ENCODE measurements around the gene MT1A. TPM values are rescaled to one million over a fixed set of nuclear protein-coding genes. Genes with fewer than 3 reads are reported as not detected.

The MT1A gene
- total and polyA plus RNA-seq, 3 experiments from 2014 or later = 0.71 TPM; not detected in 2

DNA sequence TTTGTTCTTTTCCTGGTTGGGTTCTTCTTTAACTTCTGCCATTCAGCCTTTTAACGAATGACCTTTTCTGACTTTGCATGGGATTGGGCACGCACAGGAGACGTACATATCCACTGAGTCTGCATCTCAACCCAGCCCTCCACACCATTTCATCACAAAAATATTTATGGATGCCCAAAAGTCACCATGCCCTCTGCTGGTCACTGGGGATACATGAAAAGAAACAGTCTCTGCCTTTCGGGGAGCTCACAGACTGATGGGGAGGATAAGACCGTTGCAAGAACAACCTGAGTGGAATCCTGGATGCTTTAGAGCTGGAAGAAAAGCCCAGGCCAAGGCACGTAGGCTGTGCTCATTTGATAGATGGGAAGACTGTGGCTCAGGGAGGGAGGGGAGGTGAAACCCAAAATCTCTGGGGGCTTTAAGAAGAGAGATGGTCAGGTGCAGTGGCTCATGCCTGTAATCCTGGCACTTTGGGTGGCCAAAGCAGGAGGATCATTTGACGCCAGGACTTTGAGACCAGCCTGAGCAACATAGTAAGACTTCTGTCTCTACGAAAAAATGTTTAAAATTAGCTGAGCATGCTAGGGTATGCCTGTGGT, 38.0 kb upstream of the MT1A start:
- Histone ChIP-seq H3K4me3 (ENCODE audit: low read length) (no peak overlapping the region), H3K4me1 (ENCODE audit: insufficient read depth, low read length) (no peaks in the 10 kb centered on the region), H3K27ac (ENCODE audit: low read depth, low read length) (no peak overlapping the region), H3K36me3 (ENCODE audit: insufficient read depth, low read length) (no peaks in the 10 kb centered on the region), H3K9me3 (ENCODE audit: low read length) (no peaks in the 10 kb centered on the region), H3K27me3 (ENCODE audit: insufficient read depth, low read length, poor library complexity, severe bottlenecking) (no peaks in the 10 kb centered on the region)
- Mint-ChIP-seq H3K4me3 (no peak overlapping the region), H3K36me3 (no peaks in the 10 kb centered on the region), H3K27me3 (peaks cover 8 to 10% of the 10 kb centered on the region in 2 donors), H3K9me3 (no peaks in the 10 kb centered on the region), H3K27ac (no peak overlapping the region), H3K4me1 (peaks cover 0 to 6% (median 5%) of the 10 kb centered on the region in 3 donors)
- CTCF ChIA-PET = interaction anchor here (0.6 to 2.8 kb wide), 22 partner anchors 9 to 1132 kb away, joined by 3 to 15 read pairs (median 4); partner anchors contain the start of genes BBS2 and MT1E
- POLR2A ChIA-PET = interaction anchor here (0.6 kb wide), 1 partner anchor 86 kb away, joined by 3 read pairs; no protein-coding TSS in a partner anchor
- peak in 2 of 5 donors; percentile 31 to 60 for DNase-seq

- H3K4me3 Mint-ChIP-seq = no peak overlapping the region
- Histone ChIP-seq H3K4me1 (ENCODE audit: insufficient read depth, low read length) (no peaks in the 10 kb centered on the region), H3K36me3 (ENCODE audit: insufficient read depth, low read length) (no peaks in the 10 kb centered on the region), H3K4me3 (ENCODE audit: low read length) (no peak overlapping the region), H3K9me3 (ENCODE audit: low read length) (no peaks in the 10 kb centered on the region), H3K27ac (ENCODE audit: low read depth, low read length) (no peak overlapping the region), H3K27me3 (ENCODE audit: insufficient read depth, low read length, poor library complexity, severe bottlenecking) (no peaks in the 10 kb centered on the region)
- H3K9me3 Mint-ChIP-seq = no peaks in the 10 kb centered on the region
- peaks cover 0 to 7% (median 5%) of the 10 kb centered on the region in 3 donors for H3K4me1 Mint-ChIP-seq
- POLR2A ChIA-PET = no interaction called here
- CTCF ChIA-PET = interaction anchor here (0.6 to 2.8 kb wide), 20 partner anchors 8 to 287 kb away, joined by 3 to 15 read pairs (median 4); partner anchors contain the start of gene MT1E
- H3K36me3 Mint-ChIP-seq = no peaks in the 10 kb centered on the region
- DNase-seq = no peak
- H3K27ac Mint-ChIP-seq = no peak overlapping the region
- peaks cover 8 to 10% of the 10 kb centered on the region in 2 donors for H3K27me3 Mint-ChIP-seq
Measured at GRCh38 chr16:56601325-56601724, 37.1 kb upstream of the MT1A start.

DNA sequence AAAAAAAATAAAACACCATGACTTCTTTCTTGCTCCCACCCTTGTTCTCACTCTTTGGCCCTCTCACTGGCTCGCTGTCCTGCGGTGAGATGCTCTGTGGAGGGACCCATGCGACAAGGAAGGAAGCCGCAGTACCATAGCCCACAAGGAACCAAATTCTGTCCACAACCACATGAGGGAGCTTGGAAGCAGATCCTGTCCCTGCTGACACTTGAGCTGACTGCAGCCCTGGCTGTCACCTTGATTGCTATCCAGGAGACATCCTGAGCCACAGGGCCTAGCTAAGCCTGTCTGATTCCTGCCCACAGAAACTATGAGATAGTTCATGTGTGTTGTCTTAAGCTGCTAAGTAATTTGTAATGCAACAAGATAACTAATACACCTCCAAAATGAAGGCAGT, 34.9 kb upstream of the MT1A start:
- no peak overlapping the region for H3K27ac Mint-ChIP-seq
- H3K4me1 ChIP-seq (ENCODE audit: insufficient read depth, low read length) = peaks cover 15% of the 10 kb centered on the region

GRCh38 chr16:56604966-56605365, 33.5 kb upstream of the MT1A start:
- H3K9me3 ChIP-seq (ENCODE audit: low read length) = no peaks in the 10 kb centered on the region
- CTCF ChIA-PET = interaction anchor here (1.1 to 6.5 kb wide), 4 partner anchors 20 to 97 kb away, joined by 4 to 29 read pairs (median 8); partner anchors contain the start of gene MT1E

More for the DNA sequence above, 34.9 kb upstream of the MT1A start:
- Histone ChIP-seq H3K9me3 (ENCODE audit: low read length) (no peaks in the 10 kb centered on the region), H3K4me3 (ENCODE audit: low read length) (no peak overlapping the region), H3K36me3 (ENCODE audit: insufficient read depth, low read length) (no peaks in the 10 kb centered on the region), H3K27ac (ENCODE audit: low read depth, low read length) (no peak overlapping the region), H3K27me3 (ENCODE audit: insufficient read depth, low read length, poor library complexity, severe bottlenecking) (no peaks in the 10 kb centered on the region)
- ChIA-PET CTCF (interaction anchor here (0.7 to 6.5 kb wide), 4 partner anchors 12 to 98 kb away, joined by 3 to 29 read pairs (median 3); no protein-coding TSS in a partner anchor), POLR2A (interaction anchor here (0.9 to 1.9 kb wide), 2 partner anchors 79 to 98 kb away, joined by 4 to 6 read pairs; no protein-coding TSS in a partner anchor)
- DNase-seq = no peak
- H3K4me3 Mint-ChIP-seq = peak overlapping the region in 1 of 7 donors; percentile 27
- H3K4me1 Mint-ChIP-seq = peaks cover 19 to 27% (median 23%) of the 10 kb centered on the region in 3 donors
- no peaks in the 10 kb centered on the region for H3K9me3 Mint-ChIP-seq
- peaks cover 0 to 2% (median 0%) of the 10 kb centered on the region in 3 donors for H3K36me3 Mint-ChIP-seq
- H3K27me3 Mint-ChIP-seq = peaks cover 7 to 10% of the 10 kb centered on the region in 2 donors

DNA sequence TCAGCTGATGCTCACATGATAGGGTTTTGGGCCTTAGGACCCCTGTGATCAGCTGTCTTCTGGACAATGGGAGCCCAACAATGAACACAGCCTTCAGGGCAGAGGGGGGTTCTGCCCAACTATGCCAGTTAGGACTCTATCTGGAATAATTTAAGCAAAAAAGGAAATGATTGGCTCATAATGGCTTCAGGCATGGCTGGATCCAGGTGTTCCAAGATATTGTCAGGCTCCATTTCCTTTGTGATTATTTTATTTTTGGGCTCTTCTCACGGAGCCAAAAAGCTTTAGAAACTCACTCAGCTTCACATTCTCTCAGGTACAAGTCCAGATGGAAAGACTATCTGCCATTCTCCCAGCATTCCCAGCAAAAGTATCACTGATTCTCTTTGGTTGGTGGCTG, 33.0 kb upstream of the MT1A start:
- H3K4me1 Mint-ChIP-seq = peaks cover 35 to 41% (median 36%) of the 10 kb centered on the region in 3 donors
- H3K27ac ChIP-seq (ENCODE audit: low read depth, low read length) = no peak overlapping the region
- peak overlapping the region in 1 of 7 donors; percentile 43 for H3K4me3 Mint-ChIP-seq
- peaks cover 0 to 8% (median 0%) of the 10 kb centered on the region in 3 donors for H3K36me3 Mint-ChIP-seq
- H3K4me1 ChIP-seq (ENCODE audit: insufficient read depth, low read length) = peaks cover 28% of the 10 kb centered on the region
- H3K27me3 Mint-ChIP-seq = peaks cover 3 to 5% of the 10 kb centered on the region in 2 donors
- ChIA-PET POLR2A (interaction anchor here (0.7 kb wide), 1 partner anchor 103 kb away, joined by 3 read pairs; no protein-coding TSS in a partner anchor), CTCF (interaction anchor here (1.1 to 6.5 kb wide), 4 partner anchors 20 to 96 kb away, joined by 4 to 29 read pairs (median 8); partner anchors contain the start of gene MT1E)
- DNase-seq = no peak
- no peak overlapping the region for H3K4me3 ChIP-seq (ENCODE audit: low read length)
- H3K27me3 ChIP-seq (ENCODE audit: insufficient read depth, low read length, poor library complexity, severe bottlenecking) = no peaks in the 10 kb centered on the region
- no peaks in the 10 kb centered on the region for H3K36me3 ChIP-seq (ENCODE audit: insufficient read depth, low read length)
- no peaks in the 10 kb centered on the region for H3K9me3 ChIP-seq (ENCODE audit: low read length)
- H3K27ac Mint-ChIP-seq = peak overlapping the region in 5 of 8 donors; percentile 29 to 98 (median 93)
- H3K9me3 Mint-ChIP-seq = no peaks in the 10 kb centered on the region

More at GRCh38 chr16:56604966-56605365, 33.5 kb upstream of the MT1A start:
- H3K36me3 Mint-ChIP-seq = peaks cover 0 to 8% (median 0%) of the 10 kb centered on the region in 3 donors
- H3K4me3 Mint-ChIP-seq = peak overlapping the region in 1 of 7 donors; percentile 24
- POLR2A ChIA-PET = interaction anchor here (0.7 kb wide), 1 partner anchor 104 kb away, joined by 3 read pairs; no protein-coding TSS in a partner anchor
- H3K9me3 Mint-ChIP-seq = no peaks in the 10 kb centered on the region
- H3K27ac ChIP-seq (ENCODE audit: low read depth, low read length) = no peak overlapping the region
- no peaks in the 10 kb centered on the region for H3K36me3 ChIP-seq (ENCODE audit: insufficient read depth, low read length)
- peaks cover 3 to 10% of the 10 kb centered on the region in 2 donors for H3K27me3 Mint-ChIP-seq
- no peak for DNase-seq
- H3K4me1 Mint-ChIP-seq = peaks cover 31 to 39% (median 35%) of the 10 kb centered on the region in 3 donors
- no peaks in the 10 kb centered on the region for H3K27me3 ChIP-seq (ENCODE audit: insufficient read depth, low read length, poor library complexity, severe bottlenecking)
- no peak overlapping the region for H3K4me3 ChIP-seq (ENCODE audit: low read length)
- peak overlapping the region in 4 of 8 donors; percentile 19 to 72 (median 67) for H3K27ac Mint-ChIP-seq
- H3K4me1 ChIP-seq (ENCODE audit: insufficient read depth, low read length) = peaks cover 23% of the 10 kb centered on the region

DNA sequence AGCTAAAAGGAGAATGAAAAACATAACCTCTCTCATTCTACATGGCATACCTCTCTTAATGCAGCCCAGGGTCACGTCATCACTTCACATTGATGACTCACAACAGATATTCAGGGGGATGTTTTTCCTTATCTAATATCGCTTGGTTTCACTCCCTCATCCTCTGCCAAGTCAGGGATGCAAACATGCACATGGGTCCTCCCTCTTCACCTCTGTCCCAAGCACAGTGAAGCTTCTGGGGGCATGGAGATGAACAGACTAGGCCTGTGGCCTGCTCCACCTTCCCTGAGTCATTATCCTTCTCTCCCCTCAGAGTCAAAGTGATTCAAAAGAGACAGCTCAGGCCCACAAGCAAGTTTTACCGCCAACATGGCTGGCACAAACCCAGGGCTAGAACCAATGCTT, 32.4 kb upstream of the MT1A start:
- H3K36me3 Mint-ChIP-seq = peaks cover 0 to 8% (median 0%) of the 10 kb centered on the region in 3 donors
- POLR2A ChIA-PET = no interaction called here
- no peaks in the 10 kb centered on the region for H3K36me3 ChIP-seq (ENCODE audit: insufficient read depth, low read length)
- CTCF ChIA-PET = interaction anchor here (1.6 to 6.5 kb wide), 4 partner anchors 19 to 96 kb away, joined by 4 to 29 read pairs (median 8); partner anchors contain the start of gene MT1E
- no peak overlapping the region for H3K27ac ChIP-seq (ENCODE audit: low read depth, low read length)
- H3K9me3 ChIP-seq (ENCODE audit: low read length) = no peaks in the 10 kb centered on the region
- DNase-seq = no peak
- peak overlapping the region in 7 of 8 donors; percentile 7 to 98 (median 92) for H3K27ac Mint-ChIP-seq
- no peaks in the 10 kb centered on the region for H3K9me3 Mint-ChIP-seq
- H3K4me1 ChIP-seq (ENCODE audit: insufficient read depth, low read length) = peaks cover 34% of the 10 kb centered on the region
- no peak overlapping the region for H3K4me3 ChIP-seq (ENCODE audit: low read length)
- H3K4me1 Mint-ChIP-seq = peaks cover 40 to 44% (median 40%) of the 10 kb centered on the region in 3 donors
- H3K4me3 Mint-ChIP-seq = peak overlapping the region in 3 of 7 donors; percentile 43 to 81 (median 59)
- H3K27me3 ChIP-seq (ENCODE audit: insufficient read depth, low read length, poor library complexity, severe bottlenecking) = no peaks in the 10 kb centered on the region
- H3K27me3 Mint-ChIP-seq = peaks cover 2% of the 10 kb centered on the region in 2 donors

DNA sequence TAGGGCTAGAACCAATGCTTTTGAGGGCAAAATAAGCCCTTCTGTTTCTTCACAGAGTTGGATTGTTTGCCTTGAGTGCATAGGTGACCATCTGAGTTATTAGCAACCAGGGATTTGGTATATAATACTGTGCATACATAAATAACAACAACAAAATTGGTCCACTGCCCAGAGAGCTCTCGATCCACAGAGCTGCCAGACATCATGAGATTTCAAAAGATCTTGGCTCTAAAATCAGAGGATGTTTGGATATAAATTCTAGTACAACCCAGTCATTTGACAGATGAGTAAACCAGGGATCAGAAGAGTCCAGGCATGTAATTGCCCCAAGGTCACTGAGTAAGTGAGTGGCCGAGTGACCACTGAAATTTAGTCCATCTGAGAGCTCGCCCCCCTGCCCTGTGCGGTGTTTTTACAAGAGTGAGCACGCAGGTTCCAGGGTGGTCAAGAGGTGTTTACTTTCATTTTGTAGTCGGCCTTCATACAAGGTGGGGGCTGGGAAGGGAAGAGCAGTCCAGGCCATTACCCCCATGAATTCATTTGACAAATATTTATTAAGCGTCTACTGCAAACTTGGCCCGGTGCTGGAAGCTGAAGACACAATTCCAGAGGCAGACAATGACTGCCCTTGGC, 31.9 kb upstream of the MT1A start:
- peaks cover 0 to 2% of the 10 kb centered on the region in 2 donors for H3K27me3 Mint-ChIP-seq
- peaks cover 0 to 8% (median 0%) of the 10 kb centered on the region in 3 donors for H3K36me3 Mint-ChIP-seq
- Histone ChIP-seq H3K4me1 (ENCODE audit: insufficient read depth, low read length) (peaks cover 39% of the 10 kb centered on the region), H3K9me3 (ENCODE audit: low read length) (no peaks in the 10 kb centered on the region), H3K4me3 (ENCODE audit: low read length) (no peak overlapping the region), H3K27me3 (ENCODE audit: insufficient read depth, low read length, poor library complexity, severe bottlenecking) (no peaks in the 10 kb centered on the region), H3K27ac (ENCODE audit: low read depth, low read length) (no peak overlapping the region), H3K36me3 (ENCODE audit: insufficient read depth, low read length) (no peaks in the 10 kb centered on the region)
- peak overlapping the region; percentile 85 to 98 (median 92) for H3K27ac Mint-ChIP-seq
- POLR2A ChIA-PET = interaction anchor here (1.8 kb wide), 1 partner anchor 76 kb away, joined by 6 read pairs; the partner anchor contains the start of gene MT1X
- H3K4me1 Mint-ChIP-seq = peaks cover 46 to 50% (median 46%) of the 10 kb centered on the region in 3 donors
- no peaks in the 10 kb centered on the region for H3K9me3 Mint-ChIP-seq
- H3K4me3 Mint-ChIP-seq = peak overlapping the region; percentile 49 to 98 (median 81)
- CTCF ChIA-PET = interaction anchor here (1.6 to 6.5 kb wide), 3 partner anchors 19 to 95 kb away, joined by 4 to 29 read pairs (median 10); partner anchors contain the start of gene MT1E
- no peak for DNase-seq

Measured in CD8-positive, alpha-beta memory T cell (primary cell).